Astrocyte (in vitro differentiated cells and primary cell): ENCODE data around the gene TAAR8.

Experiments used
- EZH2 ChIP-seq: IDR thresholded peaks from 2 replicates; pipeline ENCODE4 v1.6.1; 2012; ENCODE audit warnings: mild to moderate bottlenecking, low read length, inconsistent platforms; ENCODE audit not compliant: insufficient read depth
- TF ChIP-seq, protein P1 (sequence below): IDR thresholded peaks from 2 replicates; pipeline ENCODE4 v1.5.1; 2011; ENCODE audit warnings: low read depth, mild to moderate bottlenecking, inconsistent platforms, low read length, moderate library complexity; ENCODE audit not compliant: insufficient read depth

DNA sequence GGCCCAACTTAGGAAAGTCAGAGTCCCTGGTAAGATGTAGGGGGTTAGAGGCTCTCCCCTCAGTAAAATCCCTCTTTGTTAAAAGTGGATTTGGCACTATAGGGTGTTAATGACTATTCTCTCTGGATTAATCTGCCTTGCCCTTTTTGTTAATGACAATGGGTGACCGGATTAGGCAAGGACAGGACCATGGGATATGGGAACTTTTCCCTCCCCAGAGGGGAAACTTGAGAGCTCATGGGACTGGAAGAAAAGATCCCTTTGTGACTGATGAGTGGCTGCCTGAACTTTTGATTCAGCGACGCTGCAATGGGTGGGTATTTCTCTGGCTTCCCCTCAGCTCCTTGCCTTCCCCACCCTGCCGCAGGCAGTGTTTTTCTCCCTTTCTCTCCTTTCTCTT, 26.6 kb upstream of the TAAR8 start:
- TF ChIP-seq, protein P1, sequence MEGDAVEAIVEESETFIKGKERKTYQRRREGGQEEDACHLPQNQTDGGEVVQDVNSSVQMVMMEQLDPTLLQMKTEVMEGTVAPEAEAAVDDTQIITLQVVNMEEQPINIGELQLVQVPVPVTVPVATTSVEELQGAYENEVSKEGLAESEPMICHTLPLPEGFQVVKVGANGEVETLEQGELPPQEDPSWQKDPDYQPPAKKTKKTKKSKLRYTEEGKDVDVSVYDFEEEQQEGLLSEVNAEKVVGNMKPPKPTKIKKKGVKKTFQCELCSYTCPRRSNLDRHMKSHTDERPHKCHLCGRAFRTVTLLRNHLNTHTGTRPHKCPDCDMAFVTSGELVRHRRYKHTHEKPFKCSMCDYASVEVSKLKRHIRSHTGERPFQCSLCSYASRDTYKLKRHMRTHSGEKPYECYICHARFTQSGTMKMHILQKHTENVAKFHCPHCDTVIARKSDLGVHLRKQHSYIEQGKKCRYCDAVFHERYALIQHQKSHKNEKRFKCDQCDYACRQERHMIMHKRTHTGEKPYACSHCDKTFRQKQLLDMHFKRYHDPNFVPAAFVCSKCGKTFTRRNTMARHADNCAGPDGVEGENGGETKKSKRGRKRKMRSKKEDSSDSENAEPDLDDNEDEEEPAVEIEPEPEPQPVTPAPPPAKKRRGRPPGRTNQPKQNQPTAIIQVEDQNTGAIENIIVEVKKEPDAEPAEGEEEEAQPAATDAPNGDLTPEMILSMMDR = no peak
- no peak for TF ChIP-seq EZH2
